ENCODE measurements around the gene INTS15.
"Not testable (repeated sequence)": the region's sequence is repeated elsewhere in the genome, so short reads cannot be mapped to it uniquely, and the experiment has no call there.

The INTS15 gene

DNA sequence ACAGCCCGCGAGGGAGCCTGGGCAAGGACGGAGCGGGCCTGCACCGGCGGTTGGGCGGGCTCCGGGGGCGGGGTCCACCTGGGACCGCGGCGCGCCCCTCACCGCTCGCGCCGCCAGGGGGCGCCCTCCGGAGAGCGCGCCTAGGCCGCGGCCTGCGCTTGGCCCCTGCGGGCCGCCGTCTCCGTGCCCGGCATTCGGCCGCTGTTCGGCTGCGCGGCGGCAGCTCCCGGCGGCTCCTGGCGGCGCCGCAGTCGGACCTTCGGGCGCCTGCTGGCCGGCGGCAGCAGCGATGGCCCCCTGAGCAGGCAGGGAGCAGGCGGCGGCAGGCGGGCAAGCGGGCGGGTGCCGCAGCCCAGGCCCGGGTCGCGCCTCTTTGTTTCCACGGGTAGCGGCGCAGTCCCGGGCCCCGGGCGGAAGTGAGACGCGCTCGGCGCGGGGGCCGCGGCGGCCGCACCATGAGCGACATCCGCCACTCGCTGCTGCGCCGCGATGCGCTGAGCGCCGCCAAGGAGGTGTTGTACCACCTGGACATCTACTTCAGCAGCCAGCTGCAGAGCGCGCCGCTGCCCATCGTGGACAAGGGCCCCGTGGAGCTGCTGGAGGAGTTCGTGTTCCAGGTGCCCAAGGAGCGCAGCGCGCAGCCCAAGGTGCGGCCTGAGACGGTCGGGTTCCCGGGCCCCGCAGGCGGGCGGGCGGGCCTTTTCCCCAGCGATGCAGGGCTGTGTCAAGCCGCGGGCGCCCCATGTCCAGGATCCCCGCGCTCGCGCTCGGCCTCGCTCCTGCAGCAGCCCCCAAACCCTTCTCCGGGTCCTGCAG lies at the start of gene INTS15:
Gene INTS15 (plus strand): TSS at position 193 of the 816 bp plus-strand sequence. CDS start 263 bp downstream, at position 456.
- DNase-seq (ENCODE audit: low spot score) = peak; percentile 71

- DNase-seq (ENCODE audit: low spot score) = no peak
These were observed 47.5 kb upstream of the INTS15 start for GRCh38 chr7:6542368-6542767.

DNA sequence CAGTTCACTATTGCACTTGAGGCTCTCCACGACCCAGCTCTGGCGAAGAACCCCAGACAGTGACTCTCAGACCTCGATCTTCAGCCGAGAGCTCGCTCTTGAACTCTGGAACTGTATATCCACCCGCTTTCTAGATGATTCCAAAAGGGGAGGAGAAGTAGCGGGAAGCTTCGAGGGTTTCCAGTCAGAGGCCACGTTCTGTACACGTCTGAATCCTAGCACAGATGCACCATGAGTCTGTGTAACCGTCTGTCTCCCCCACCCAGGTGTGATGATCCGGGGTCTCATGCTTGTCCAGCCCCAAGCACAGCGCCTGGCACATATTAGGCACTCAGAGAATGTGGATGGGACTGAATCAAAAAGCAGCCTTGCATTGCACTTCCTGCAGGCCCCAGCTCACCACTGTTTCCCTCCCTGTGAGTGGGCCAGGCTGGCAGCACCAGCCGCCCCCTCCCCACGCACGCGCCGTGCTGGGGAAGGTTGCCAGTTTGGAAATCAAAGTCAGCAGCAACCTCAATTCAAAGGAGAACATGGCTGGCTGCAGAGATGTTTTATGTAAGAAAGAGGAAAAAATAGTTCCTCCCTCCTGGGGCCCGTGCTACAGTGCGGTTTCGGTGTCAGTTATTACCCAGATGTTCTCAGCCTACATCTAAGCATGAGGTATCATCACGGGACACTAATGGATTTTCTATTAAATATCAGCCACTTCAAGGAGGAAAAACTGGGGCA lies 44.3 kb upstream of the INTS15 start:
- peak; percentile 83 for DNase-seq (ENCODE audit: low spot score)

- peak; percentile 25 for DNase-seq (ENCODE audit: low spot score)
These were observed 43.1 kb upstream of the INTS15 start for GRCh38 chr7:6546498-6547251.

DNA sequence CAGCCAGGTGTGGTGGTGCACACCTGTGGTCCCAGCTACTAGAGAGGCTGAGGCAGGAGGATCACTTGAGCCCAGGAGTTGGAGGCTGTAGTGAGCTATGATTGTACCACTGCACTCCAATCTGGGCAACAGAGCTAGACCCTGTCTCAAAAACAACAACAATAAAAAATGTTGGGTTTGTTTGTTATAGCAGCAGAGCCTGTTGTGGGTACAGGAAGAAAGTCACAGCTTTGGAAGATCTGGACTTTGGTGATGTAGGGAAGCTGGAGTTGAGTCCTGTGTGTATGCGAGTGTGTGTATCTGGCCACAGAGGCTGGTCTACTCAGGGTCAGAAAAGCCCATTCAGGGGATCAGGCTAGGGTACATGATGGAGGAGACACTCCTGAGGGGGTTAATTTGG lies 42.4 kb upstream of the INTS15 start:
- no peak for DNase-seq (ENCODE audit: low spot score)

DNA sequence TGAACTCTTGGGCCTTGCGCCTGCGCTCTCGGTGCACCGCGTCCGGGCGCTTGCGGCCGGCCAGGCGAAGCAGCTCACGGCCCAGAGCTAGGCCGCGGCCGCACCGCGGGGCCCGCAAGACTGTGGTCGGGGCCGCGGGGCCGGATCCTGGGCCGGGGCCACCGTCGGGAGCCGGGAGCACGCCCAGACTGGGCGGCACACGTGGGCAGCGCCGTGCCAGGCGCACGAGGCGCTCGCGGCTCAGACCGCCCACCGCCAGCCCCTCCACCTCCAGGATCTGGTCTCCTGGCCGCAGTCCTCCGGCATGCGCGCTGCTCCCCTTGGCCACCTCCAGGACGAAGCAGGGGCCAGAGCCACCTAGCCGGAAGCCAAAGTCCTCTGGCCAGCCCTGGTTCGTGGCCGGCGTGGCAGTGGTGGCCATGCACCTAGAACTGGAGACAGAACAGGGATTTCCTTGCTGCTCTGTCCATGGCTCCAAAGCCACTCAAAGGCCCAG lies 38.8 kb upstream of the INTS15 start, which contains the start of gene GRID2IP:
Gene GRID2IP (minus strand): TSS at position 446 of the 496 bp plus-strand sequence. CDS start 25 bp downstream, at position 421.
- DNase-seq (ENCODE audit: low spot score) = no peak

DNA sequence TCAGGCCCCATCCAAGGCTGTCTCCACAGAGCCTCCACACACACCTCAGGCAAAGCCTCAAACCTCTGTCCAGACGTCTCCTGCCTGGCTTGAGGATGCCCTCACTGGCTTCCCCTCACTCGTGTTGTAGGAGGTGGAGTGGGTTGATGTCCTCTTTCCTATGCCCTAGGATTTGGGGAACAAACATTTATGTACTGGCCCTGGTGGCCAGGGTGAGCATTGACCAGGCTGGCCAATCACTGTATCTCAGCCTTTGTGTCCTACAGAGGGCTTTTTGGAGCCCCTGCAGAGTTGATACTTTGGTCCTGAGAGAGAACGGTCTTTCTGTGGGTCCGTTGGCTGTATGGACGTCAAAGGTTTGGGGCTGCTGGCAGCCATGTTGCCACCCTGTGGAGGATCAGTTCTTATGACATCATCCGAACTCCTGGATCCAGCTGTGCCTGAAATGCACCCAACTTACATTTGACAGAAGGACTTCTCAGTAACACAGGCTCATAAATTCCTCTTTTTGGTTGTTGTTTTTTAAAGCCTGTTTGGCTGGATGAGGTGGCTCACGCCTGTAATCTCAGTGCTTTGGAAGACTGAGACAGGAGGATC lies 36.3 kb upstream of the INTS15 start:
- no peak for DNase-seq (ENCODE audit: low spot score)

DNA sequence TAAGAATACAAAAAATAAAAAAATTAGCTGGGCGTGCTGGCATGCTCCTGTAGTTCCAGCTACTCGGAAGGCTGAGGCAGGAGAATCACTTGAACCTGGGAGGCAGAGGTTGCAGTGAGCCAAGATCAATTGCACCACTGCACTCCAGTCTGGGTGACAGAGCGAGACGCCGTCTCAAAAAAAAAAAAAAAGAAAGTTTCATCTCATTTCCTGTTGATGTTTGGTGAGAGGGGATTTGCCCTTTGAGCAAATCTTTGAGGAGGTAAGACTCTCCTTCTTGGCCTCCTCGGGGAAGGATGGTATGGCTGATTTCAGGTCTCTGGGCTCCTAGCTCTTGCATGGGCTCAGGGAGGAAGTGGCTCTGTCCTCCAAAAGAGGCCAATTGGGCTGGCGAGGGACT lies 35.0 kb upstream of the INTS15 start:
- no peak for DNase-seq (ENCODE audit: low spot score)

GRCh38 chr7:6556196-6556595 lies 33.6 kb upstream of the INTS15 start:
- no peak for DNase-seq (ENCODE audit: low spot score)

DNA sequence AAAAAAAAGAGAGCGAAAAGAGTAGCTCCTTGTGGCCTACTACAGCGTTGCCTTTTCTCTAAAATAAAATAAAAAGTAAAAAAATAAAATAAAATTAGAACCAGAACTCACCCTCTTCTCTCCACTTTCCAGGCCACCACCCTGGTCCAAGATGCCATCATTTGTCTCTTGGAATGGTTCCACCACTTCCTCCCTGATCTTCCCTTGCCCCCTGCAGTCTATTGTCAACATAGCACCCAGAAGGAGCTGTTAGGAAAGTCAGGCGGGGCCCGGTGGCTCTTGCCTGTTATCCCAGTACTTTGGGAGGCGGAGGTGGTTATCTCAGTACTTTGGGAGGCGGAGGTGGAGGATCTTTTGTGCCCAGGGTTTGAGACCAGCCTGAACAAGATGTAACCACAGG lies 31.0 kb upstream of the INTS15 start:
- DNase-seq (ENCODE audit: low spot score) = peak; percentile 45

GRCh38 chr7:6559896-6560295 lies 29.9 kb upstream of the INTS15 start:
- DNase-seq (ENCODE audit: low spot score) = no peak

- DNase-seq (ENCODE audit: low spot score) = no peak
These were observed 27.7 kb upstream of the INTS15 start for GRCh38 chr7:6562106-6562505.

- DNase-seq (ENCODE audit: low spot score) = no peak
These were observed 25.7 kb upstream of the INTS15 start for GRCh38 chr7:6563936-6564770.

DNA sequence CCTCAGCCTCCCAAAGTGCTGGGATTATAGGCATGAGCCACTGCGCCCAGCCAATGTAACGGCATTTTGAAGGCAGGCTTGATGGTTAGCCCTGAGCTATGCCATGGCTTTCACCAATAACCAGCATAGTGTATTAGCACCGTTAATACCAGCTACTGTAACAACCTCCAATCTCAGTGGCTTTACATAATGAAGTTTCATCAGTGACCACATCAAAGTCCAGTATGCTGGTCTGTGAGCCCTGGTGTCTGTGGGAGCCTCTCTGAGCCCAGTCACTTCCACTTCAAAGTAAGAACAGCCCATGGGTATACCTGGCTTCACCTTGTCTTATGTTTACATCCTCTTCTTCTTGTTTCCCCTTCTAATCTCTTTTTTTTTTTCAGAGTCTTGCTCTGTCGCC lies 24.2 kb upstream of the INTS15 start:
- DNase-seq (ENCODE audit: low spot score) = no peak

DNA sequence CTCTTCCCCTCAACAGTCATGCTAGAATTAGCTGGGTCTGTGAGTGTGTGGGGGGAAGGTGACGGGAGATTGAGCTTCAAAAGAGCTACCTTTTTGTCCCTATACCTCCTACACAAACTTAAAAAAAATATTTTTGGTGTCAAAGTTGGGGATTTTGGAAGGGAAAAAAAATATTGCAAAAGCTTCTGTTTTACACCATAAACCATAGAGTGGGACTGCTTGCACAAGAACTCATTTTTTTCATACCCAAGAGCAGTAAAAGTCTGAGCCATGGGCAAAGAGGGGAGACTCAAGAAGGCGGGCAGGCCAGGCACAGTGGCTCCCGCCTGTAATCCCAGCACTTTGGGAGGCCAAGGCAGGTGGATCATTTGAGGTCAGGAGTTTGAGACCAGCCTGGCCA lies 21.9 kb upstream of the INTS15 start:
- DNase-seq (ENCODE audit: low spot score) = no peak

DNA sequence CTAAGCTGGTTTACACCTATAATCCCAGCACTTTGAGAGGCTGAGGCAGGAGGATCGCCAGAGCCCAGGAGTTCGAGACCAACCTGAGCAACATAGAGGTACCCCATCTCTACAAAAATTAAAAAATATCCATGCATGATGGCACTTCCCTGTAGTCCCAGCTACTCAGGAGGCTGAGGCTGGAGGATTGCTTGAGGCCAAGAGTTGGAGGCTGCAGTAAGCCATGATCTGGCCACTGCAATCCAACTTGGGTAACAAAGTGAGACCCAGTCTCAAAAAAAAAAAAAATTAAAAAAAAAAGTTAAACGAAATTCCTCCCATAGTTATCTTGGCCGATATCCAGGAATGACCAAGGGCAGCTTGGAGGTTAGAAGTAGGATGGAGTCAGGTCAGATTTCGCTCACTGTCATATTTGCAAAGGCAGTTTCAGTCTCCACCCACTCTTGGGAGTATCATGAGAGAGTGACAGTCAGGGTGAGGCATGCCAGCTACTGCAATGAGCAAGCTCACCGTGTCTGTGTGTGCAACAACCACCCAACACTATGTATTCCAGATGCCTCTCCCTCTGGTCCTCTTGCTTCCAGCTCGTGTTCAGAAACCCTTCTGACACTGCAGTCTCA lies 18.6 kb upstream of the INTS15 start:
- DNase-seq (ENCODE audit: low spot score) = no peak

GRCh38 chr7:6575281-6576023 lies 14.4 kb upstream of the INTS15 start:
- no peak for DNase-seq (ENCODE audit: low spot score)

GRCh38 chr7:6576024-6576866 lies 13.6 kb upstream of the INTS15 start:
- DNase-seq (ENCODE audit: low spot score) = no peak

DNA sequence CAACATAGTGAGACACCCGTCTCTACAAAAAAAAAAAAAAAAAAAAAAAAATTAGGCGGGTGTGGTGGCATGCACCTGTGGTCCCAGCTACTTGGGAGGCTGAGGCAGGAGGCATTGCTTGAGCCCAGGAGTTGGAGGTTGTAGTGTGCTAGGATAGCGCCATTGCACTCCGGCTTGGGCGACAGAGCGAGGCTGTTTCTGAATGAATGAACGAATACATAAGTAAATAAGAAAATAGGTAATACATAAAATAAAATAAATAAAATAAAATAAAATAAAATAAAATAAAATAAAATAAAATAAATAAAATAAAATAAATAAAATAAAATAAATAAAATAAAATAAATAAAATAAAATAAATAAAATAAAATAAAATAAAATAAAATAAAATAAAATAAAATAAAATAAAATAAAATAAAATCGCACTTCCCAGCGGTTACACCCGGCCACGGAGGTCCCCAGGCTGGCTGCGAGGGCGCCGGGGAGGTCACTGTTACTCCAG lies 12.9 kb upstream of the INTS15 start:
- not testable (repeated sequence) for DNase-seq (ENCODE audit: low spot score)
